PC-3 (cell line): Measurements from ENCODE around the gene ACTN4. TPM values are rescaled to one million over a fixed set of nuclear protein-coding genes. Genes with fewer than 3 reads are reported as not detected.

ENCODE experiments used
- ATAC-seq: fragments of 200-7000 bp; cut with Tn5 transposase; 2 replicates; pipeline ENCODE4 v1.9.1; 2020; ENCODE audit warnings: mild to moderate bottlenecking, moderate library complexity
- BruUV-seq: library from RNA; stranded (reverse); fragments of 400-500 nt; replicated peaks from 2 replicates; lab custom pipeline; 2021; lab: Mats Ljungman, UMichigan
- CTCF ChIA-PET: fragments of 300-600 bp; sonication (Branson Sonifier 250); formaldehyde crosslinking; loops from one replicate; lab custom pipeline; 2022; ENCODE audit warnings: antibody characterized with exemption; lab: Charles Lee
- POLR2A ChIA-PET: fragments of 300-600 bp; sonication (Branson Sonifier 250); formaldehyde crosslinking; loops from one replicate; lab custom pipeline; 2022; ENCODE audit warnings: antibody characterized with exemption; ENCODE audit not compliant: unreplicated experiment; lab: Charles Lee
- DNase-seq: peaks from one replicate; pipeline ENCODE4 v3.0.0-alpha.2; 2015
- H2AFZ ChIP-seq: fragments of 300-600 bp; sonication (generic); 2 replicates; pipeline ENCODE4 v1.6.0; 2016; ENCODE audit warnings: antibody characterized with exemption, low read length
- H3F3A ChIP-seq: fragments of 300-600 bp; sonication (generic); one replicate; pipeline ENCODE4 v1.6.0; 2017; ENCODE audit warnings: antibody characterized with exemption, low read length, control low read depth, mild to moderate bottlenecking; ENCODE audit not compliant: unreplicated experiment
- H3K27ac ChIP-seq: fragments of 300-600 bp; sonication (generic); 2 replicates; pipeline ENCODE4 v1.5.1; 2016; ENCODE audit warnings: mild to moderate bottlenecking, low read length
- H3K27me3 ChIP-seq: fragments of 300-600 bp; sonication (generic); 2 replicates; pipeline ENCODE4 v1.6.1; 2016; ENCODE audit warnings: low read length, mixed read lengths
- H3K36me3 ChIP-seq: fragments of 300-600 bp; sonication (generic); 2 replicates; pipeline ENCODE4 v1.6.1; 2016; ENCODE audit warnings: low read depth, mixed run types, low read length, mixed read lengths
- H3K4me1 ChIP-seq: fragments of 300-600 bp; sonication (generic); 2 replicates; pipeline ENCODE4 v1.5.1; 2016; ENCODE audit warnings: low read length; ENCODE audit not compliant: insufficient read depth
- H3K4me2 ChIP-seq: fragments of 300-600 bp; sonication (generic); 2 replicates; pipeline ENCODE4 v1.6.0; 2016; ENCODE audit warnings: low read length
- H3K4me3 ChIP-seq: fragments of 300-600 bp; sonication (generic); 2 replicates; pipeline ENCODE4 v1.5.1; 2016; ENCODE audit warnings: mild to moderate bottlenecking, low read length, mixed read lengths
- H3K79me2 ChIP-seq: fragments of 300-600 bp; sonication (generic); 2 replicates; pipeline ENCODE4 v1.6.1; 2017; ENCODE audit warnings: low read length, mixed read lengths
- H3K9ac ChIP-seq: fragments of 300-600 bp; sonication (generic); 2 replicates; pipeline ENCODE4 v1.6.0; 2016; ENCODE audit warnings: mild to moderate bottlenecking, low read length
- H3K9me2 ChIP-seq: fragments of 300-600 bp; sonication (generic); replicated peaks from 2 replicates; pipeline ENCODE4 v1.6.1; 2016; ENCODE audit warnings: mixed run types, low read length, mixed read lengths
- H3K9me3 ChIP-seq: fragments of 300-600 bp; sonication (generic); 2 replicates; pipeline ENCODE4 v1.6.1; 2016; ENCODE audit warnings: low read length, mixed read lengths
- H4K20me1 ChIP-seq: fragments of 300-600 bp; sonication (generic); 2 replicates; pipeline ENCODE4 v1.6.1; 2016; ENCODE audit warnings: low read length, mixed read lengths
- CTCF ChIP-seq: fragments of 300-600 bp; sonication (generic); conservative IDR thresholded peaks from 2 replicates; pipeline ENCODE4 v1.5.1; 2017; ENCODE audit warnings: antibody characterized with exemption, low read depth, mild to moderate bottlenecking, low read length
- EZH2 ChIP-seq: fragments of 300-600 bp; sonication (generic); IDR thresholded peaks from one replicate; pipeline ENCODE4 v1.6.1; 2017; ENCODE audit warnings: antibody characterized with exemption, mild to moderate bottlenecking, low read length; ENCODE audit not compliant: unreplicated experiment
- EZH2phosphoT487 ChIP-seq: fragments of 300-600 bp; sonication (generic); IDR thresholded peaks from 2 replicates; pipeline ENCODE4 v1.6.1; 2018; ENCODE audit warnings: mild to moderate bottlenecking, antibody characterized with exemption, low read length, borderline replicate concordance
- intact Hi-C: fragments of 100-400 bp; cut with micrococcal nuclease; formaldehyde crosslinking; loops from 2 replicates; pipeline ENCODE4 v1.9.0; 2023
- total RNA-seq: library from RNA; depleted of rRNA; stranded (reverse); fragments of >200 nt; gene quantifications from 2 replicates; pipeline ENCODE4 v1.2.3, GENCODE V29; 2014

Gene ACTN4
- total RNA-seq, 1 experiment from 2014 or later = 397 TPM

GRCh38 chr19:38653028-38653571 lies 5.7 kb downstream of the ACTN4 start:
- H3K9me3 ChIP-seq = no peaks in the 10 kb centered on the region
- H4K20me1 ChIP-seq = peaks cover 64% of the 10 kb centered on the region
- no peak for DNase-seq
- H3K9me2 ChIP-seq = no peaks in the 10 kb centered on the region
- H3K36me3 ChIP-seq = peaks cover 47% of the 10 kb centered on the region
- no peak overlapping the region for H2AFZ ChIP-seq
- no peak for ATAC-seq
- CTCF ChIA-PET = no interaction called here
- intact Hi-C loops = loop anchor here (10.0 kb wide), 1 partner anchor 52 kb away; no protein-coding TSS in a partner anchor
- H3K4me3 ChIP-seq = peak overlapping the region; percentile 40
- no peak for TF ChIP-seq EZH2phosphoT487
- no peak for TF ChIP-seq EZH2
- TF ChIP-seq CTCF = no peak
- H3K4me1 ChIP-seq = peaks cover 72% of the 10 kb centered on the region
- H3K9ac ChIP-seq = peak overlapping the region; percentile 100
- H3F3A ChIP-seq = peaks cover 1% of the 10 kb centered on the region
- H3K27ac ChIP-seq = peak overlapping the region; percentile 81
- peak overlapping the region; percentile 94 for H3K4me2 ChIP-seq
- peaks cover 98% of the 10 kb centered on the region for H3K79me2 ChIP-seq
- POLR2A ChIA-PET = no interaction called here
- BruUV-seq = no TSS peak
- H3K27me3 ChIP-seq = no peaks in the 10 kb centered on the region

- Histone ChIP-seq H3K79me2 (peaks cover 96% of the 10 kb centered on the region), H3K27ac (peak overlapping the region; percentile 99), H3K4me3 (0 out of 2 replicates have a peak overlapping the region, but pooled peaks have one; percentile 27), H3K9me2 (no peaks in the 10 kb centered on the region), H2AFZ (no peak overlapping the region), H4K20me1 (peaks cover 49% of the 10 kb centered on the region; the same call in 1 of the 2 replicates), H3K36me3 (peaks cover 44% of the 10 kb centered on the region), H3K4me2 (peak overlapping the region; percentile 72), H3K9me3 (no peaks in the 10 kb centered on the region), H3K9ac (no peak overlapping the region), H3K27me3 (no peaks in the 10 kb centered on the region), H3F3A (peaks cover 8% of the 10 kb centered on the region), H3K4me1 (peaks cover 86% of the 10 kb centered on the region)
- DNase-seq = no peak
- BruUV-seq = no TSS peak
- POLR2A ChIA-PET = no interaction called here
- intact Hi-C loops = loop anchor here (10.0 kb wide), 1 partner anchor 50 kb away; no protein-coding TSS in a partner anchor
- ATAC-seq = no peak
- TF ChIP-seq EZH2phosphoT487 = no peak
- no peak for TF ChIP-seq EZH2
- no peak for TF ChIP-seq CTCF
- CTCF ChIA-PET = no interaction called here
Measured at GRCh38 chr19:38654628-38655055, 7.2 kb downstream of the ACTN4 start.
